ENCODE measurements around the gene EIF5.

Gene EIF5

DNA sequence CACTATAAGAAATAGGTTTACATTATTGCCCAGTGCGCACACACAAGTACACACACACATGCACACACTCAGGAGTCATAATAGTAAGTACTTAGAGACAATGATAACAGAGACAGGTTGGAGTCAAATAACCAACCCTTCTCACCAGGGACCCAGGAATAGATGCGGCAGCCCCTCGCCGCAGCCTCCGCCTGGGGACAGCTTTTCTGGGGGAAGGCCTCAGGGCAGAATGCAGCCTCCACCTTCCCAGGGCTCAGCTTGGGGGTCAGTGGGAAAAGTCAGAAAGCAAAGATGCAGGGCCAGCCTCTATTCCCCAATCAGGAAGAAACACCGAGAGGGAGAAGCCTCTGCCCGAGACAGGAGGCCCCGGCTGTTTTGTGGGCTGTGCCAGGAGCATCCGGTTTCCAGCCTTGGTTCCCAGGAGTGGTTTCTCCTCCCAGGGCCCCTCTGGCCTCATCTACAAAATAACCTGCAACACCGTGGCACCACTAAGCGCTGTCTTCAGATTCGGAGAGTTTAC is 23.4 kb upstream of the EIF5 start:
- no peak for DNase-seq (ENCODE audit: low read depth in 2 of 2)

- no peak for DNase-seq (ENCODE audit: low read depth in 2 of 2)
These were observed 22.7 kb upstream of the EIF5 start for GRCh38 chr14:103311171-103311997.

- DNase-seq (ENCODE audit: low read depth in 2 of 2), result no peak
These were observed 21.9 kb upstream of the EIF5 start for GRCh38 chr14:103312006-103312635.

DNA sequence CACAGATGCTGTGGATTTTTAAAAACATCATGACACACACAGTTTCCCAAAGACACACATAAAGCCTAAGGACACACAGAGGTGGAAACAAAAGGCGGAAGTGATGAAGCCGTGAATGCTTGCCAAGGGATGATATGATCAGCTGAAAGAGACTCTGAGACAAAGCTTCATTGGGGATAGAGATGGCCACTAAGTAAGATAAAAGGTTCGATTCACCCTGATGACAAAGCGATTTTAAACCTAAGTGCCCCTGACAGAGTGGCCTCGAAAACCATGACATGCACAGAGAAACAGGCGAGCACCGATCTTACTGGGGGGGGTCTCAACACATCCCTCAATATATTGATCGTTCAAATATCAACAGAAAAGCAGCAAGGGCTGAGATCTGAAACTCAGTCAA is 20.3 kb upstream of the EIF5 start:
- no peak for DNase-seq (ENCODE audit: low read depth in 2 of 2)

GRCh38 chr14:103314496-103315277 is 19.4 kb upstream of the EIF5 start:
- DNase-seq (ENCODE audit: low read depth in 2 of 2), result no peak

- DNase-seq (ENCODE audit: low read depth in 2 of 2), result no peak
These were observed 18.6 kb upstream of the EIF5 start for GRCh38 chr14:103315351-103315911.

- DNase-seq (ENCODE audit: low read depth in 2 of 2), result no peak
These were observed 18.1 kb upstream of the EIF5 start for GRCh38 chr14:103315941-103316340.

GRCh38 chr14:103316721-103317121 is 17.3 kb upstream of the EIF5 start:
- no peak for DNase-seq (ENCODE audit: low read depth in 2 of 2)

- DNase-seq (ENCODE audit: low read depth in 2 of 2), result no peak
These were observed 16.8 kb upstream of the EIF5 start for GRCh38 chr14:103317251-103317650.

DNA sequence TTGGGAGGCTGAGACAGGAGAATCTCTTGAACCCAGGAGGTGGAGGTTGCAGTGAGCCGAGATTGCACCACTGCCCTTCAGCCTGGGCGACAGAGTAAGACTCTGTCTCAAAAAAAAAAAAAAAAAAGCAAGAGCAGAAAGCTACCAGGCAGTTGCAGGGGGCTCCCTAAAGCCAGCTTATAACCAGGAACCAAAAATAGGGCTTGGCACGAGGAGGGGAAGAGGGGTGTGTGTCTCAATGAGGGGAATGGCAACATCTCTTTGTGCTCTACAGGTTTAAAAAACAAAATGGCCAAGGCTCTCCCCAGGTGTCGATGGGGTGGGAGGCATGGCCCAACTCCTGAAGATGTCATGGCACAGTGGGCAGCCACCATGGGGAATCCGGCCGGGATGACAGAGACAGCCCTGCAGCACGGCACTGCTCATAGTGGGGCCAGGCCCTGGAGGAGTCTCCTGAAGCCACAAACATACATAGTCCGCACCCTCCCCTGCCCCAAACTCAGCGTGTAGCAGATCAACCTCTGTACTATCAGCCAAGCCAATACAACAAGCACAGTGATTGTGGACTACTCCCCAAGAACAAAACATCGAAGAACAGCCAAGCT is 16.0 kb upstream of the EIF5 start:
- no peak for DNase-seq (ENCODE audit: low read depth in 2 of 2)

DNA sequence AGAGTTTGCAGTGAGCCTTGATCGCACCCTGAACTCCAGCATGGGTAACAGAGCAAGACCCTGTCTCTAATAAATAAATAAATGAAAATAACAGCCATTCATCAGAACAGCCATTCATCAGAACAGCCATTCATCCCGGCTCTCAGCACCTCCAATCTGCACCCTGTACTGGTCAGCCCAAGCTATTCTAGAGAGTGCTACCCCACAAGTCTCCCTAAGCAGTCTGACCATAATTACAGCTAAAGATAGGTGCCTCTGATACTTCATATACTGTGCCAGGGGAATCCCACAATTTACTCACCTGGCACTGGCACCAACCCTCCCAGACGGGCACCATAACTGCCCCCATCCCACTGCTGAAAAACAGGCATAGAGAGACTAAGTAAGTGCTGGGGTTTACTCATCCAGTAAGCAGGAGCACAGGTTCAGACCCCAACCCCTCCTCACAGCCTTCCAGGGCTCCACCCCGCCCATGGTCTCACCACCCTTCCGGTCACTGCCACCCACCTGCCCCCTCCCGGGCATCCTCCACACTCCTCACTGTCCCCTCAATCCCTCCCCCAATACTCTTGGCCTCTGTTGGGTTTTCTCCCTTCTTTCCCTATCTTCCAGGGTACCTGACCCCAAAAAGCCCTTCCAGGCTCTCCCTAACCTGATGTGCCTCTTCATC is 15.2 kb upstream of the EIF5 start:
- DNase-seq (ENCODE audit: low read depth in 2 of 2), result no peak

GRCh38 chr14:103319422-103319821 is 14.6 kb upstream of the EIF5 start:
- no peak for DNase-seq (ENCODE audit: low read depth in 2 of 2)

DNA sequence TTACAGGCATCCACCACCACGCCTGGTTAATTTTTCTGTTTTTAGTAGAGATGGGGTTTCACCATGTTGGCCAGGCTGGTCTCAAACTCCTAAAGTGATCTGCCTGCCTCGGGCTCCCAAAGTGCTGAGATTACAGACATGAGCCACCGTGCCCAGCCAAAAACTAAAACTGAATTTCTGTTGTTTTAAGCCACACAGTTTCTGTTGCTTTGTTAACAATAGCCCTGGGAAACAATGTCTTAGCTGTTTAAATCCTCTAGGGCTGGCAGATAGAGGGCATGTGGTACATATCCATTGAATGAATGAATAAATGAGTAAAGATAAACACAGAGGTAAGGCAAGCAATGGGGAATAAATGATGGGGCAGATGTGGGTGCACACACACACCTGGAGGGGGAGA is 8.0 kb upstream of the EIF5 start:
- DNase-seq (ENCODE audit: low read depth in 2 of 2), result no peak

DNA sequence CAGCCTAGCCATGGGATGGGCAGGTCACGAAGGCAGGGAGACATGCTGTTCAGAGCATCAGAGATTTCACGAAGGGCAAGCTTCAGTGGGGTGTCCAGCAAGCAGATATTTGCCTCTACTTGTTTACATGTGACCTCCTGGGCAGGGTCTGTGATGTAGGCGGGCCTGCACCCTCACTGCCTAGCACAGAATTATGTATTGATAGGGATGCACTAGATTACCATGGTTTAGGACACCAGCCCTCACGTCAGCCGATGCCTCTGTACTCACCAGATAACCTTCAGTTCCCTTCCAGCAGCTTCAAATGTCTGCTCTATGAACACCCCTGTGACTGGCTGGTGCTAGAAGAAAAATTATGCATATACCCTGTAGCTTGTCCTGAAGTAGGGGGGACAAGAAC is 5.1 kb upstream of the EIF5 start:
- DNase-seq (ENCODE audit: low read depth in 2 of 2), result no peak

GRCh38 chr14:103329401-103330347 is 4.4 kb upstream of the EIF5 start:
- no peak for DNase-seq (ENCODE audit: low read depth in 2 of 2)

DNA sequence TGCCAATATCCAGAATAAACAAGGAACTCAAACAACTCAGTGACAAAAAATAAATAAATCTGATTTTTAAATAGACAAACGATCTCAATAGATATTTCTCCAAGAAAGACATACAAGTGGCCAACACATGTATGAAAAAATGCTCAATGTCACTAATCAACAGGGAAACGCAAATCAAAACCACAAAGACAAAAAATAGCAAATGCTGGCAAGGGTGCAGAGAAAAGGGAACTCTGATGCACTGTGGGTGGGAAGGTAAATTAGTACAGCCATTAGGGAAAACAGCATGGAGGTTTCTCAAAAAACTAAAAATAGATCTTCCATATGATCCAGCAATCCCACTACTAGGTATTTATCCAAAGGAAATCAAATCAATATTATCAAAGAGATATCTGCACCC is 3.5 kb upstream of the EIF5 start:
- DNase-seq (ENCODE audit: low read depth in 2 of 2), result no peak

DNA sequence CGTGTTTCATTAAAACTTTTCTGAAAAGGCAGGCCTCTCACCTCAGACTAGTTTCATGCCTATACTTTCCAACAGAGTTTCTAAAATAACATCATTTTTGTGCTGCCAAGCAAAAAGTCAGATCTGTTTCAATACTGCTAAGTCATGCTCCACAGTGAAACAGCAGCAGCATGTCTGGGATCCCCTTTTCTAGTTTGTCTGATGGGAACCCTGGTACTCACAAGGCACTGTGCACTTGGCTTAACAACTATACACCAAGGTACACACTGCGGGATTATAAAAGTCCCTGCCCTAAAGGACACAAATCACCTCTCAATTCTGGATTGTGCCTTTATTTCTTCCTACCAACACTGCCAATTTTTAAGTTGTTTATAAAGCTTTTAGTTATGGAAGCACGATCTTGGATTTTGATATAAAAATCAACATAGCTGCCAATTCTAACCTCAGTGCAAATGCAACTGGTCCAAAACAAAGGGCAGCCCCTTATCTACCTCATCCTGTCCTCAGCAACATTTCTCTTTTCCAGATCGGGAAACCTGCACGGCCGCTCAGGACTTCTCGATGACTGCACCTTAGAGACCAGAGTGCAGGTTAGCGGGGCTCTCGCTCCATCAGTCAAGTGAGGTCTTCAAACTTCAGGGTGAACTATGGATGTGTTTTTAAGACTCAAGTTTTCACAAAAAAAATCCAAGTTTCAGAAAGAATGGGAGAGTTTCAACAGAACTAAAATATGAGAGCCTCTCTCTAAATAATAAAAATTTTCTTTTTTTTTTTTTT is 1.7 kb upstream of the EIF5 start:
- DNase-seq (ENCODE audit: low read depth in 2 of 2), result no peak

GRCh38 chr14:103334644-103335622 is 896 bp downstream of the EIF5 start:
- DNase-seq (ENCODE audit: low read depth in 2 of 2), result peak; percentile 44 to 67

Data from stimulated activated CD8-positive, alpha-beta memory T cell treated with anti-CD3 and anti-CD28 coated beads, Interleukin-2, amount 100 ng/mL, for 1 hour (primary cell).